ENCODE measurements around the gene CCL7. TPM values are rescaled to one million over a fixed set of nuclear protein-coding genes. Genes with fewer than 3 reads are reported as not detected.

The CCL7 gene
- polyA plus RNA-seq, 1 donor from 2014 or later, result not detected

DNA sequence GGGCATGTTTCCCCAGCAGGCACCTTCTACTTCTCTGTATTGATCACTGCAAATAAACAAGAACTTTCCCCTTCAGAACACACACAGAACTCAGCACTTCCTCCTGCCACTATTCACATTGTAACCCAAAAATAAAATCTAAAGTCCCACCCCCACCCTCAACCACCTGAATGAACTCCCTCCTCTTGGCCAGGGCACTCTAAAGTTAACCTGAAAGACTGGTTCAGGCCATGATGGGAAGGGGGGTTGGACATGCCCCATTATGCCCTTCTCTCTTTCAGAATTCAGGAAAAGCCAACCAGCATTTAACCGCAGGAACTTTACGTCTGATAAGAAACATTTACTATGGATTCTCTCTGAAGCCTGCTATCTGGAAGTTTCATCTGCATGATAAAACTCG, 42.3 kb upstream of the CCL7 start:
- Histone ChIP-seq H3K27me3 (ENCODE audit: insufficient read depth, low read depth, low read length) (no peaks in the 10 kb centered on the region), H3K36me3 (ENCODE audit: insufficient read depth, low read length) (no peaks in the 10 kb centered on the region), H3K9ac (ENCODE audit: low read length) (no peak overlapping the region), H3F3A (ENCODE audit: insufficient read depth, low read length, poor library complexity, severe bottlenecking) (no peaks in the 10 kb centered on the region), H2AFZ (ENCODE audit: low read depth, low read length) (no peak overlapping the region), H3K27ac (ENCODE audit: low read length) (no peak overlapping the region), H4K20me1 (ENCODE audit: insufficient read depth) (no peaks in the 10 kb centered on the region), H3K9me3 (ENCODE audit: low read length) (no peaks in the 10 kb centered on the region), H3K79me2 (replicated peaks; ENCODE audit: insufficient read depth, low read length) (no peaks in the 10 kb centered on the region), H3K4me2 (ENCODE audit: low read length) (no peak overlapping the region), H3K9me2 (ENCODE audit: insufficient read depth, low read length) (no peaks in the 10 kb centered on the region), H3K4me3 (ENCODE audit: low read length) (no peak overlapping the region)
- no peak for TF ChIP-seq SMC3 (conservative IDR thresholded peaks at IDR 0.05; ENCODE audit: poor library complexity)
- no peak for TF ChIP-seq MXI1 (conservative IDR thresholded peaks at IDR 0.05; ENCODE audit: poor library complexity, severe bottlenecking)
- TF ChIP-seq TAF1 (IDR thresholded peaks at IDR 0.05; ENCODE audit: low read depth), result no peak
- TF ChIP-seq, protein P1, sequence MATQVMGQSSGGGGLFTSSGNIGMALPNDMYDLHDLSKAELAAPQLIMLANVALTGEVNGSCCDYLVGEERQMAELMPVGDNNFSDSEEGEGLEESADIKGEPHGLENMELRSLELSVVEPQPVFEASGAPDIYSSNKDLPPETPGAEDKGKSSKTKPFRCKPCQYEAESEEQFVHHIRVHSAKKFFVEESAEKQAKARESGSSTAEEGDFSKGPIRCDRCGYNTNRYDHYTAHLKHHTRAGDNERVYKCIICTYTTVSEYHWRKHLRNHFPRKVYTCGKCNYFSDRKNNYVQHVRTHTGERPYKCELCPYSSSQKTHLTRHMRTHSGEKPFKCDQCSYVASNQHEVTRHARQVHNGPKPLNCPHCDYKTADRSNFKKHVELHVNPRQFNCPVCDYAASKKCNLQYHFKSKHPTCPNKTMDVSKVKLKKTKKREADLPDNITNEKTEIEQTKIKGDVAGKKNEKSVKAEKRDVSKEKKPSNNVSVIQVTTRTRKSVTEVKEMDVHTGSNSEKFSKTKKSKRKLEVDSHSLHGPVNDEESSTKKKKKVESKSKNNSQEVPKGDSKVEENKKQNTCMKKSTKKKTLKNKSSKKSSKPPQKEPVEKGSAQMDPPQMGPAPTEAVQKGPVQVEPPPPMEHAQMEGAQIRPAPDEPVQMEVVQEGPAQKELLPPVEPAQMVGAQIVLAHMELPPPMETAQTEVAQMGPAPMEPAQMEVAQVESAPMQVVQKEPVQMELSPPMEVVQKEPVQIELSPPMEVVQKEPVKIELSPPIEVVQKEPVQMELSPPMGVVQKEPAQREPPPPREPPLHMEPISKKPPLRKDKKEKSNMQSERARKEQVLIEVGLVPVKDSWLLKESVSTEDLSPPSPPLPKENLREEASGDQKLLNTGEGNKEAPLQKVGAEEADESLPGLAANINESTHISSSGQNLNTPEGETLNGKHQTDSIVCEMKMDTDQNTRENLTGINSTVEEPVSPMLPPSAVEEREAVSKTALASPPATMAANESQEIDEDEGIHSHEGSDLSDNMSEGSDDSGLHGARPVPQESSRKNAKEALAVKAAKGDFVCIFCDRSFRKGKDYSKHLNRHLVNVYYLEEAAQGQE (IDR thresholded peaks at IDR 0.05; ENCODE audit: borderline replicate concordance), result no peak

DNA sequence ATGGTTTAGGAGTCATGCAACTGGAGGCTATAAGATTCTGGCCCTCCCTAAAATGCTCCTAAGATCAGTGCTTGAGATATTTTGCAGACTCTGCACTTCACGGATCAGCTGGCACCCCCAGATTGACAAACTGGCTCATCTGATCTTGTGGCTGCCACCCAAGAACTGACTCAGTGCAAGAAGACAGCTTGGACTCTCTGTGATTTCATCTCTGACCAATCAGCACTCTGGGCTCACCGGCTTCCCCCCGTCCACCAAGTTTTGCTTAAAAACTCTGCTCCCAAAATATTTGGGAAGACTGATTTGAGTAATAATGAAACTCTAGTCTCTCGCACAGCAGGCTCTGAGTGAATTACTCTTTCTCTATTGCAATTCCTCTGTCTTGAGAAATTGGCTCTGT, 41.2 kb upstream of the CCL7 start:
- Histone ChIP-seq H3K36me3 (ENCODE audit: insufficient read depth, low read length) (no peaks in the 10 kb centered on the region), H4K20me1 (ENCODE audit: insufficient read depth) (no peaks in the 10 kb centered on the region), H3K9ac (ENCODE audit: low read length) (no peak overlapping the region), H3K9me2 (ENCODE audit: insufficient read depth, low read length) (no peaks in the 10 kb centered on the region), H3F3A (ENCODE audit: insufficient read depth, low read length, poor library complexity, severe bottlenecking) (no peaks in the 10 kb centered on the region), H3K4me3 (ENCODE audit: low read length) (no peak overlapping the region), H3K9me3 (ENCODE audit: low read length) (no peaks in the 10 kb centered on the region), H3K79me2 (replicated peaks; ENCODE audit: insufficient read depth, low read length) (no peaks in the 10 kb centered on the region), H3K27ac (ENCODE audit: low read length) (no peak overlapping the region), H2AFZ (ENCODE audit: low read depth, low read length) (no peak overlapping the region), H3K4me2 (ENCODE audit: low read length) (no peak overlapping the region), H3K27me3 (ENCODE audit: insufficient read depth, low read depth, low read length) (no peaks in the 10 kb centered on the region)
- no peak for TF ChIP-seq MXI1 (conservative IDR thresholded peaks at IDR 0.05; ENCODE audit: poor library complexity, severe bottlenecking)

DNA sequence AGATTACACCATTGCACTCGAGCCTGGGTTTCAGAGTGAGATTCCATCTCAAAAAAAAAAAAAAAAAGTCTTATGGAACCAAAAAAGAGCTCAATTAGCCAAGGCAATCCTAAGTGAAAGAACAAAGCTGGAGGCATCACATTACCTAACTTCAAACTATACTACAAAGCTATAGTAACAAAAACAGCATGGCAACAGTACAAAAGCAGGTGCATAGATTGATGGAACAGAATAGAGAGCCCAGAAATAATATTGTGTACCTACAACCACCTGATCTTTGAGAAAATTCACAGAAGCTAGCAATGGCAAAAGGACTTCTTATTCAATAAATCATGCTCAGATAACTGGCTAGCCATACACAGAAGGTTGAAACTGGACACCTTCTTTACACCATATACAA, 39.7 kb upstream of the CCL7 start:
- TF ChIP-seq, protein P1 (IDR thresholded peaks at IDR 0.05; ENCODE audit: borderline replicate concordance), result no peak
- no peak for TF ChIP-seq EP300 (conservative IDR thresholded peaks at IDR 0.05; ENCODE audit: poor library complexity, severe bottlenecking)

More for the DNA sequence above, 39.7 kb upstream of the CCL7 start:
- H3K9ac ChIP-seq (ENCODE audit: low read length), result no peak overlapping the region
- no peak overlapping the region for H3K4me2 ChIP-seq (ENCODE audit: low read length)
- no peaks in the 10 kb centered on the region for H3K9me3 ChIP-seq (ENCODE audit: low read length)
- no peaks in the 10 kb centered on the region for H3F3A ChIP-seq (ENCODE audit: insufficient read depth, low read length, poor library complexity, severe bottlenecking)
- H3K79me2 ChIP-seq (replicated peaks; ENCODE audit: insufficient read depth, low read length), result no peaks in the 10 kb centered on the region
- H4K20me1 ChIP-seq (ENCODE audit: insufficient read depth), result no peaks in the 10 kb centered on the region
- no peak overlapping the region for H3K27ac ChIP-seq (ENCODE audit: low read length)
- H3K9me2 ChIP-seq (ENCODE audit: insufficient read depth, low read length), result no peaks in the 10 kb centered on the region
- H2AFZ ChIP-seq (ENCODE audit: low read depth, low read length), result no peak overlapping the region
- H3K27me3 ChIP-seq (ENCODE audit: insufficient read depth, low read depth, low read length), result no peaks in the 10 kb centered on the region
- no peak overlapping the region for H3K4me3 ChIP-seq (ENCODE audit: low read length)
- no peaks in the 10 kb centered on the region for H3K36me3 ChIP-seq (ENCODE audit: insufficient read depth, low read length)

Data from neural cell (in vitro differentiated cells).